Chondrocyte (in vitro differentiated cells): Measurements from ENCODE around the gene ODC1. TPM values are rescaled to one million over a fixed set of nuclear protein-coding genes. Genes with fewer than 3 reads are reported as not detected.

Experiments
- DNase-seq: peaks from one replicate; pipeline ENCODE4 v3.0.0; 2021; ENCODE audit warnings: mixed read lengths, low spot score
- H3K27ac Mint-ChIP-seq: one replicate; pipeline ENCODE4 v1.8.0; 2021; ENCODE audit warnings: mild to moderate bottlenecking, moderate library complexity, mixed read lengths; ENCODE audit not compliant: unreplicated experiment
- H3K27me3 Mint-ChIP-seq: 2 replicates; pipeline ENCODE4 v1.8.0; 2021; ENCODE audit warnings: low read depth, mixed read lengths
- H3K36me3 Mint-ChIP-seq: 2 replicates; pipeline ENCODE4 v1.8.0; 2021; ENCODE audit warnings: low read depth, mixed read lengths
- H3K4me1 Mint-ChIP-seq: 2 replicates; pipeline ENCODE4 v1.8.0; 2021; ENCODE audit warnings: low read depth, mild to moderate bottlenecking, mixed read lengths
- H3K4me3 Mint-ChIP-seq: one replicate; pipeline ENCODE4 v1.8.0; 2021; ENCODE audit warnings: mild to moderate bottlenecking, moderate library complexity, mixed read lengths; ENCODE audit not compliant: unreplicated experiment
- H3K9me3 Mint-ChIP-seq: 2 replicates; pipeline ENCODE4 v1.8.0; 2021; ENCODE audit warnings: low read depth, mixed read lengths
- total RNA-seq: library from RNA; stranded (reverse); gene quantifications from 3 replicates; pipeline ENCODE4 v1.2.1, GENCODE V29; 2021
- TF ChIP-seq, protein P1 (sequence below): fragments of 200-600 bp; sonication (generic); IDR thresholded peaks from 2 replicates; pipeline ENCODE4 v1.5.0; 2021; ENCODE audit warnings: antibody characterized with exemption, mild to moderate bottlenecking, moderate library complexity

The ODC1 gene
- total RNA-seq, 1 donor from 2014 or later = 65.3 TPM

DNA sequence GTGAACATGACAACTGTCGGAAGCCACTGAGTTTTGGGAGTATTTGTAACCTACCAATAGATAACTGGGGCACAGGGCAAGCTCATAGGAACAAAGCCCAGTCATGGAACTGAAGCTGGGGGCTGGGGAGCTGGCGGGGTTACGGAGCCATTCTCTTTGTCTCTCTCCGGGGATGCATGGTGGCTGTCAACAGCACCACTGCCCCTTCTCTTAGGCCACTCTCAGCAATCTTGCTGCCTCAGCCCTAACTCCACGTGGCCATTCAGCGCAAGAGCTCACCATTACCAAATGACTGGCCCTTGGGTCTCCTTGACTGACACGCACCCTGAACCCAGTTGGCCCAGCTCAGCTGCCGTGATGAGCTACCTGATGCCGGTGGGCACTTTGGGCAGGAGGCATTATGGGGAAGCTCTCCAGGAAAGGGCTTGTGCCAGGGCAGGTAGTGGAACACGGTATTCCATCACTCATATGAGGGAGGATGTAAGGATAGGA is 33.6 kb upstream of the ODC1 start:
- no peak for DNase-seq
- TF ChIP-seq, protein P1, sequence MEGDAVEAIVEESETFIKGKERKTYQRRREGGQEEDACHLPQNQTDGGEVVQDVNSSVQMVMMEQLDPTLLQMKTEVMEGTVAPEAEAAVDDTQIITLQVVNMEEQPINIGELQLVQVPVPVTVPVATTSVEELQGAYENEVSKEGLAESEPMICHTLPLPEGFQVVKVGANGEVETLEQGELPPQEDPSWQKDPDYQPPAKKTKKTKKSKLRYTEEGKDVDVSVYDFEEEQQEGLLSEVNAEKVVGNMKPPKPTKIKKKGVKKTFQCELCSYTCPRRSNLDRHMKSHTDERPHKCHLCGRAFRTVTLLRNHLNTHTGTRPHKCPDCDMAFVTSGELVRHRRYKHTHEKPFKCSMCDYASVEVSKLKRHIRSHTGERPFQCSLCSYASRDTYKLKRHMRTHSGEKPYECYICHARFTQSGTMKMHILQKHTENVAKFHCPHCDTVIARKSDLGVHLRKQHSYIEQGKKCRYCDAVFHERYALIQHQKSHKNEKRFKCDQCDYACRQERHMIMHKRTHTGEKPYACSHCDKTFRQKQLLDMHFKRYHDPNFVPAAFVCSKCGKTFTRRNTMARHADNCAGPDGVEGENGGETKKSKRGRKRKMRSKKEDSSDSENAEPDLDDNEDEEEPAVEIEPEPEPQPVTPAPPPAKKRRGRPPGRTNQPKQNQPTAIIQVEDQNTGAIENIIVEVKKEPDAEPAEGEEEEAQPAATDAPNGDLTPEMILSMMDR = no peak
- H3K36me3 Mint-ChIP-seq = no peaks in the 10 kb centered on the region
- no peaks in the 10 kb centered on the region for H3K4me1 Mint-ChIP-seq
- no peaks in the 10 kb centered on the region for H3K9me3 Mint-ChIP-seq
- H3K27me3 Mint-ChIP-seq = peaks cover 28% of the 10 kb centered on the region
- no peak overlapping the region for H3K4me3 Mint-ChIP-seq
- no peak overlapping the region for H3K27ac Mint-ChIP-seq

DNA sequence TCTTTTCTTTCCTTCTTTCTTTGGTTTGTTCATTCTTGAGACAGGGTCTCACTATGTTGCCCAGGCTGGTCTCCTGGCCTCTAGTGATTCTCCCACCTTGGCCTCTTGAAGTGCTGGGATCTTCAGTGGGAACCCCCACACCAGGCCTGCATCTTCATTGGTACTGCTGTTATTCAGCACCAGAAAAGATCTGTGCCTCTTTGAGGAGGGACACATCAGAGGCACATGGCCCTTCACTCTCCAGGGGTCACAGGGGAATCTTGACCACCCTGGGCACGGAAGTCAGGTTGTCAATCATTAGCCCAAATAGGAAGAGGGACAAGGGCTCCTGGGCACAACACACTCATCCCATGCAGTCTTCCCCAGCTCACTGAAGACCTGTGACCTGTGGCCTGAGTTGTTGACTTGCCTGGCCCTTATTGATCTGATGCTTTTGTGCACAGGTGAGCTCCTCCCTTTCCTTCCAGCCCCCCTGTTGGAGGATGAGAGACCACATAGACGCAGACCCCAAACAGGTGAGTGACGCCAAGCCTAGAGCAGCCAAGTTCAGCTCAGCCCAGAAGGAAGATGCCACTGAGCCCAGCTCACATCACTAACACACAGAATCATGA is 33.0 kb upstream of the ODC1 start:
- Mint-ChIP-seq H3K4me3 (no peak overlapping the region), H3K9me3 (no peaks in the 10 kb centered on the region), H3K4me1 (no peaks in the 10 kb centered on the region), H3K27ac (no peak overlapping the region), H3K27me3 (peaks cover 28% of the 10 kb centered on the region), H3K36me3 (no peaks in the 10 kb centered on the region)
- DNase-seq = no peak
- TF ChIP-seq, protein P1 = no peak

DNA sequence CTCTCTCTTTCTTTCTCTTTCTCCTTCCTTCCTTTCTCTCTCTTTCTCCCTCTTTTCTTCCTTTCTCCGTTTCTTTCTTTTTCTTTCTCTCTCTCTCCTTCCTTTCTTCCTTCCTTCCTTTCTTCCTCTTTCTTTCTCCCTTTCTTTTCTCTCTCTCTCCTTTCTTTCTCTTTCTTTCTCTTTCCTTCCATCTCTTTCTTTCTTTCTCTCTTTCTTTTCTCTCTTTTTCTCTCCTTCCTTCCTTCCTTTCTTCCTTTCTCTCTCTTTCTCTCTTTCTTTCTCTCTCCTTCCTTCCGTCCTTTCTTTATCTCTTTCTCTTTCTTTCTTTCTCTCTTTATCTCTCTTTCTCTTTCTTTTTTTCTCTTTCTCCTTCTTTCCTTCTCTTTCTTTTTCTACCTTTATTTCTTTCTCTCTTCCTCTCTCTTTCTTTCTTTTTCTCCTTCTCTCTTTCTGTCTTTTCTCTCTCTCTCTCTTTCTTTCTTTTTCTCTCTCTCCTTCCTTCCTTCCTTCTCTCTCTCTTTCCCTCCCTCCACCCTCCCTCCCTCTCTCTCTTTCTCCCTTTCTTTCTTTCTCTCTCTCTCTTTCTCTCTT is 32.3 kb upstream of the ODC1 start:
- TF ChIP-seq, protein P1 = no peak
- H3K9me3 Mint-ChIP-seq = no peaks in the 10 kb centered on the region
- H3K36me3 Mint-ChIP-seq = no peaks in the 10 kb centered on the region
- no peak for DNase-seq
- no peak overlapping the region for H3K4me3 Mint-ChIP-seq
- no peaks in the 10 kb centered on the region for H3K4me1 Mint-ChIP-seq
- no peak overlapping the region for H3K27ac Mint-ChIP-seq
- peaks cover 28% of the 10 kb centered on the region for H3K27me3 Mint-ChIP-seq

DNA sequence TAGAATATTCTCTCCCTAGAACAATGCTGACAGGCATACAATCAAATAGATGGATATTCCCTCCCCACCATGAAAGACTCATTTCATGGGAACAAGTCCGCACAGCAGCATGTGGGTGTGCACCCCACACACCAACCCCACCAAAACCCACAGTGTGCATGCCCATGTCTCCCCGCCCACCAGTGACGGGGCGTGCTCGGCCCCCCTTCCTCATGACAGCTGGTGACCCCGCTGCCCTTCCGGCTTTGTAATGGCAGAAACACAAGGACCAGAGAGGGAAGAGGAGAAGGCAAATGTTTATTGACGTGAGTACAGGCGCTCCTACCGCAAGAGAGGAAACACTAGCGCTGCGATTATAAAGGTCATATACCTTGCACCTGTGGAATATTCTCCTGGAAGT is 30.8 kb upstream of the ODC1 start:
- Mint-ChIP-seq H3K27me3 (peaks cover 24% of the 10 kb centered on the region), H3K9me3 (no peaks in the 10 kb centered on the region)
- peak; percentile 69 for DNase-seq

DNA sequence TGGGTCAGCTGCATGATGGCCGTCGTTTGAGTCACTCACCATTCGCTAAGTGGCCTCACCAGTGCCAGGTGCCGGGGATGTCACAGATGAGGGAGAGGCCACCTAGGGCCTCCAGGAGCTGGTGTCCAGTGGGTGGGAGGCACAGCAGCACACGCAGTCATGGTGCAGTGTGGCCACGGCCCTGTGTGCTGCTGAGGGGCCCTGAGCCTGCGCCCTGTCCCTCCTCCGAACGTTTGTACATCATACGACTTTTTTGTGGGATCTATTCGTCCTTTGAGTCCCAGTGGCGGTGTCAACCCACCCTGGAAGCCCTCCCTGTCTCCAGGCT is 30.1 kb upstream of the ODC1 start:
- Mint-ChIP-seq H3K4me1 (no peaks in the 10 kb centered on the region), H3K9me3 (no peaks in the 10 kb centered on the region), H3K27ac (no peak overlapping the region), H3K27me3 (peaks cover 23% of the 10 kb centered on the region), H3K4me3 (no peak overlapping the region), H3K36me3 (no peaks in the 10 kb centered on the region)
- no peak for DNase-seq
- TF ChIP-seq, protein P1 = no peak

More for the DNA sequence above, 30.8 kb upstream of the ODC1 start:
- no peaks in the 10 kb centered on the region for H3K36me3 Mint-ChIP-seq
- no peak overlapping the region for H3K27ac Mint-ChIP-seq
- H3K4me3 Mint-ChIP-seq = no peak overlapping the region
- no peaks in the 10 kb centered on the region for H3K4me1 Mint-ChIP-seq
- TF ChIP-seq, protein P1 = no peak
